Retina (tissue), 1 donor: ENCODE measurements around the gene STK17A.
A peak's percentile ranks its signal among the peaks of the same experiment; 100 is the strongest.
"Not testable (repeated sequence)": the region's sequence is repeated elsewhere in the genome, so short reads cannot be mapped to it uniquely, and the experiment has no call there.

ENCODE experiments used
- DNase-seq: peaks from one replicate; pipeline ENCODE4 v3.0.0-alpha.2; 2016

The STK17A gene

DNA sequence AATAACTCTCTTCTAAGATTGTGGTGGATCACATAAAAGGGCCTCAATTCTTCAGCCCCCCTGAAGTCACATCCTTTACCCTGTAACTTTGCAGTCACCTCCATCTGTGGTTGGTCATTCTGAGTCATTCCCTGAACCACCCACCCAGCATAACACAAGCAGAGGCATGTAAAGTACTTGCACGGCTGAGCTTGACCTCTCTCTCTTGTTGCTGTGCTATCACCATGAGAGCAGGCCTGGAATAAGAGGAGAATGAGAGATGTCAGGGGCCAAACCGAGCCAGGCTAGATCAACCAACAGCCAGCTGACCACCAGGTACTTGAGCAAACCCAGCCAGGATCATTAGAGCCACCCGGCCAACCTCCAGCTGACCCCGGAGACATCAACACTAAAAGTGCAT is 13.5 kb upstream of the STK17A start:
- DNase-seq: no peak

DNA sequence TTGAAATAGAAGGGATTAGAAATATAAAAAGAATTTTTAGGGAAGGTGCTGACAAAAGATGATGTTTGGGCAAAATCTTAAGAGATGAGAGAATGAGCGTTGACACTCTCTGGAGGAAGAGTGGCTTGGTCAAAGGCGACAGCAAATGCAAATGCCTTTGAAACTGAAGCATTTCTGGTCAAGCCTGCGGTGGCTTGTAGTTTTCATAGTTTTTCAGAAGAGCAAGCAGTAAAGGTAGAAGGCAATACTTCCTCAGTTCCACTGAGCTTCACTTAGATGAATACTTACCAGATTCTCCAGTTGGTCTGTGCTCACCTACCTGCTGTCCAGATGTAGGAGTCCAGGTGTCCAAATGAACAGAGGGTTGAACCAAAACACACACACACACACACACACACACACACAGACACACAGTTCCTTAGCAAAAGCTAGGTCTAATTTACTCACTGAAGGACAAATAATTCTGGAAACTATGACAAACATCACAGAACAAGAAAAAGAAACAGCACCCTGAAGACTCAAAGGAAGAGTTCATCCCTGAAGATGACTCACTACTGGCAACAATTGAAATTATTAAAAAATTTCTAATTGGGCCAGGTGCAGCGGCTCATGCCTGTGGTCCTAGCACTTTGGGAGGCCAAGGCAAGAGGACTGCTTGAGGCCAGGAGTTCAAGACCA is 12.1 kb upstream of the STK17A start:
- DNase-seq: no peak

DNA sequence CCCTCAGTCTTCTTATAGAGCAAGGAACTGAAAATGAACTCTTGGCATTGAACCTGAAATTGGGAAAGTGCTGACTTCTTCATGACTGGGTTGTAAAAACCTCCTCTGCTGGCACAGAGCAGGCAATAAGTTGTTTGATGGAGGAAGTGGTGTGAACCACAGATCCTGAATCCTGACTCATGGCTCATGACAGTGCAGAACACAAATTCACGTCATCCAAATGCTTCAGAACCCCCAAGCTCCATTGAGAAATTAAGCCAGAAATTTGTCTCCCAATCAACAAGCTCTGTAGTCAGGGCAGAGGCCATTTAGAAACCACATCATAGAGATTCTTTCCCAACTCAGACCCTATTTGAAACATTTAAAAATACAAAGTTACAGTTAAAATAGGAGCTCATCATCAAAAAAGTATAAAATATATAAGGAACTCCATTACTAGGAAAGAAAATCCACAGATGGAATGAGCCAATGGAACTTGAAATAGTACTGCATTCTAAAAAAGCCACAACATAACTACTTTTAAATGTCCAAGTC is 10.3 kb upstream of the STK17A start:
- no peak for DNase-seq

DNA sequence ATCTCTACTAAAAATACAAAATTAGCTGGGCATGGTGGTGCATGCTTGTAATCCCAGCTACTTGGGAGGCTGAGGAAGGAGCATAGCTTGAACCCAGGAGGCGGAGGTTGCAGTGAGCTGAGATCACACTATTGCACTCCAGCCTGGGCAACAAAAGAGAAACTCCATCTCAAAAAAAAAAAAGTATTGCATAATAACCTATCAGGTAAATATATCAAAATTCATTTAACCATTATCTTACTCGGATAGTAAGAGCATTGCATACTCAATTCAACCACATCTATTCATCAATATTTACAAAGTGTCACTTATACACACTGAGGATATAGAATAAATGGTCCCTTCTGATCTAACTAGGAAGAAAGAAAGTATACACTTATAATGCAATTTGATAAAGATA is 9.1 kb upstream of the STK17A start:
- not testable (repeated sequence) for DNase-seq

DNA sequence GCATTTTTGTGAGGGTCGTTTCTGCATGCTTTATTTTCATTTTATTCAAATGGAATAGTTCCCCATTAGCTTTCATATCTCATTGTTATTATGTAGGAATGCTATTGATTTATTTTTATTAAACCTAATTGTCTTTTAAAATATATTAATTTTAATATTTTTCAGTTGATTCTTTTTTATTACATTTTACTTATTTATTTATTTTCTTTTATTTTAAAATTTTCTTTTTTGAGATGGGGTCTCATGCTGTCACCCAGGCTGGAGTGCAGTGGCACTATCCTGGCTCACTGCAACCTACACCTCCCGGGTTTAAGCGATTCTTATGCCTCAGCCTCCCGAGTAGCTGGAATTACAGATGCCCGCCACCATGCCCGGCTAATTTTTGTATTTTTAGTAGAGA is 7.4 kb upstream of the STK17A start:
- no peak for DNase-seq

DNA sequence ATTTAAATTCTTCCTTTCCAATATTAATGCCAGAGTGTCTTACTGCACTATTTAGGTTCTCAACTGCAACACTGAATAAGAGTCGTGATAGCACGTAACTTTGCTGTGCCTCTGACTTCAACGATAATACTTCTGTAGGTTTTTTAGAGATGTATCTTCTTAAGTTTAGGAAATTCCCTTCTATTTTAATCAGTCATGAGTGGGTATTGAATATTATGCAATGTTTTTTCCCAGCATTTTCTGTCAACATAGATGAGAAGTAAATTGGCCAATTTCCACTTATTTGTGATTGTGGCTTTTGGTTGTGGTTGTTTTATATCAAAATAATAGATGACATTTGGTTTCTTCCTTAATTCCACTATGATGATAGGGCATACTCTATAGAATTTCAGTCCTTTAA is 6.7 kb upstream of the STK17A start:
- no peak for DNase-seq

DNA sequence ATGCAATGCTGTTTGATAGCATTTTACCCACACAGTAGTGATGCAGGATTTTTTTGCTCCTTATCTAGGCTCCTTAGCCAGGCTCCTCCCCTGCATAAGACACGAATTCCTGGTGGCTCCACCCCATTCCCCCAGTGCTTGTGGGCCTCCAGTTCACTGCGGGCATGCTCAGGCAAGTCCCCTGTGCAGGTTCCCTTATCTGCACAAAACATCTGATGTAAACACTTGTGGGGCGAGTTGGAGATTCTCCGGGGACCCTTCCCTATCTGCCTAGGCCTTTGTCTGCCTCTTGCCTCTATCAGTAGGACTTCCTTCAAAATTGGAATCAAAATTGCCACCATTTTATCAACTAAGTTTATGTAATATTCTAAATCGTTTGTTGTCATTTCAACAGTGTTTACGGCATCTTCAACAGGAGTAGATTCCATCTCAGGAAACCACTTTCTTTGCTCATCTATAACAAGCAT is 5.4 kb upstream of the STK17A start:
- no peak for DNase-seq

DNA sequence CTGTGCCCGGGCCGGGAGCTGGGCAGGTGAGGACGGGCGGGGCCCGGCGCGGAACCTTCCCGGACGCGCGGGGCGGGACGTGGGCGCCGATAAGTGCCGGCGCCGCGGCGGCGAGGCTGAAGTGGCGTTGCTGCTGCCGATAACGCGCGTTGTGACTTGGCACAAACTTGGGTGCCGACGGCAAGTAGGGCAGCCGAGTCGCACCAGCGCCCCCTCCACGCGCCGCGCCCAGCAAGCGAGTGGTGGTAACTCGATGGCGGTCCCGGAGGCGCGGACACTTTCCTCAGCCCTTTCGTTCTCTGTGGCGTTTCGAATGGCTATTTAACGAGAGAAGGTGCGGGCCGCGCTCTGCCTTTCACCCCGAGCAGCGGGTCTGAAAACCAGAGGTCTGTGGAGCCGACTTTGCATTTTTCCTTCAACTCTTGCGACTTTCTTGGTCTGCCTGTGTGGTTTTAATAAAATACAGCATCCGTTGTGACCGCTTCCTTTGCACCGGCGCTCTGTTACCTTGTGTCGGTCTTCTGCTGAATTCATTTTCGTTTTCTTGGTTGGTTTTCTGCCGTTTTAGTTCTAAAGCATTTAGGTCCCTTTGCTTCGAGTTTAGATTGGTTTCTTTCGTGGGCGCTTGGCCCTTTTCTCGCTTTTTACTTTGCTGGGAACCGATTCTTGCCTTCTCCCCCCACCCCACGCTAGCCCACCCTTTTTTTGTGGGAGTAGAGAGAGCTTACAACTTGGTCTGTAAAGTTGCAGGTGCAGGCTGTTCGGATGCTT is 701 bp downstream of the STK17A start:
- peak; percentile 87 for DNase-seq

DNA sequence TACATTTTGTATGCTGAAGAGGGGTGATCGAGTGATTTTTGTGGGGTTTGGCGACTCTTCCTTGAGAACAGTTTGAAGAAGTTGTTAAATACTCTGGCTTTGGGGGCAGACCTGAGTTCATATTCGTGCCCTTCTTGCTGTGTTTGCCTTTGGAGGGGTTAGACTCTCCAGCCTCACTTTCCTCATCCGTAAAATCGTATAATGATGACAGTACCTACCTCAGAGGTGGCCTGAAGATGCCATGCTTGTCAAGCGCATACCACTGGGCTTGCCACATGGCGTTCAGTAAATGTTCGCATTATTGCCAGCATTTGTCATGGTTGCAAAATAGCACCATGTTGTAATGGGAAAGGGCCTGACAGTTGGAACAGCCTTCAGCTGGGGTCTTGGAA is 1.3 kb downstream of the STK17A start:
- peak; percentile 40 for DNase-seq

DNA sequence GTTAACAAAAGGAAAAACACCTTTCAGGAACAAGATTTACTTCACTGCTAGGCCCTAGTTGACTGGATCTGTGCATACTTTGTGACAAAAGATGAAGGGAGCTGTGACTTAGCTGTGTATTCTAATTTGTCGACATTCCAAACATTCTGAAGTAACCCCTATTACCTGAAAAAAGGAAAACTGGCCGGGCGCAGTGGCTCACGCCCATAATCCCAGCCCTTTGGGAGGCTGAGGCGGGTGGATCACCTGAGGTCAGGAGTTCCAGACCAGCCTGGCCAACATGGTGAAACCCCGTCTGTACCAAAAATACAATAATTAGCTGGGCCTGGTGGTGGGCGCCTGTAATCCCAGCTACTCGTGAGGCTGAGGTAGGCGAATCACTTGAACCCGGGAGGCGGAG is 1.8 kb downstream of the STK17A start:
- DNase-seq: not testable (repeated sequence)

DNA sequence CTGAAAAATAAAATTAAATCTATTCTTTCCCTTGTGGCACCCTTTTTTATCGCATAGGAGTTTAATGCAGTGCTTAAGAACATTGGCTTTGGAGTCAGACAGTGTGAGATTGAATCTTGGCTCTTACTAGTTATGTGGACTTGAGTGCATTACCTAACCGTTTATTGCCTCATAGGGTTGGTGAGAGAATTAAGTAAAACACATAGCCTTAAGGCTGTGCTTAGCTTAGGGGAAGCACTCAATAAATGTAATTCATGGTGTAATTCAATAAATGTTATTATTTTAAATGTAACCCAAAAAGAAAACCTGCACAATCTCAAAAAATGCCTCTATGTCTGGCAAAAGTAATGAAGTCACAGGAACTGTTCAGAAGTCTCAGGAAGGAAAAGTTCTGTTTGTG is 2.7 kb downstream of the STK17A start:
- no peak for DNase-seq

DNA sequence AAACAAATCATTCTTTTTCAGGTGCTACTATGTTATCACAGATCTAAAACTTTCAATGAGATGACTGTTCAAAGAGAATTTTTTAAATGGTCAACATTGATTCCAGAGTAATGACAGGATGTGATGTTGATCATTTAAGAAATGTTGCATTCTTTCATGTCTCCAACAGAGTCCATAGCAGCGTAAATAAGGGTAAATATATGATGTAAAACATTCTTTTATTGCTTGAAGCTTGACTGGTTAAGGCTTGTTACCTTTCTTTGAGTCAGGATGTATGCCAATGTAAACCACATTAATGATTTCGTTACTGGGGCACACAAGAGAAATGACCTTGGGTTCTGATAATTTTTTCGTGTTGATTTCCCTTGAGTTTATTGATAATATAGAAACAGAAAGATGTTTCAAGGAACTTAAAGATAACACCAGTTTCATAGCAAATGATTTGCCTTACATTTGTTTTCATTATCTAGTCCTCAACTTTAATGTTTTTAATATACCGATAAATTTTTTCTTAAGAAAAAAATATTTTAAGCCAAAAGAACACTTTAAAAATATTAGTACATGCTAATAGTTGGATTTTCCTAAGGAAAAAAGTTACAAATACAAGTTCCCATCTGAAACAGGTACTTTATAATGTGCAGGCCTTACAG is 3.5 kb downstream of the STK17A start:
- DNase-seq: no peak

DNA sequence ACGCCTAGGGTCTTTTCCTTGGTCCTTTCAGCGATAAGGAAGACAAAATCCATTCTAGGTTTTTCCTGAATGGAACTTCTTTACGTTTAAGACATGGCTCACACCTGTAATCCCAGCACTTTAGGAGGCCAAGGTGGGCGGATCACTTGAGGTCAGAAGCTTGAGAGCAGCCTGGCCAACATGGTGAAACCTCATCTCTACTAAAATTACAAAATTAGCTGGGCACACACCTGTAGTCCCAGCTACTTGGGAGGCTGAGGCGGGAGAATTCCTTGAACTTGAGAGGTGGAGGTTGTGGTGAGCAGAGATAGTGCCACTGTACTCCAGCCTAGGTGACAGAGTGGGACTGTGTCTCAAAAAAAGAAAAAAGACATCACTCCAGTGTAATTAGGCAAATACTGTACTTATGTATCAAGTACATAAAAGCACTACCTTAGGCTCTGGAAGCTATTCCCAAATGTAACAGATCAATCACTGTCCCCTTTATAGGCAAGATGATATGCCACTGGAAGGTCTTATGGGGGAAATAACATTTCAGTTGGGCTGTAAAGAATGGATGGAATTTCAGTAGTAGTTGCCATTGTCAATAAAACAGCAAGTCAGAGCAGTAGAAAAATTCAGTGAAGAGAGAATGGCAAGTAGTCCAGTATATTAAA is 5.7 kb downstream of the STK17A start:
- DNase-seq: no peak

DNA sequence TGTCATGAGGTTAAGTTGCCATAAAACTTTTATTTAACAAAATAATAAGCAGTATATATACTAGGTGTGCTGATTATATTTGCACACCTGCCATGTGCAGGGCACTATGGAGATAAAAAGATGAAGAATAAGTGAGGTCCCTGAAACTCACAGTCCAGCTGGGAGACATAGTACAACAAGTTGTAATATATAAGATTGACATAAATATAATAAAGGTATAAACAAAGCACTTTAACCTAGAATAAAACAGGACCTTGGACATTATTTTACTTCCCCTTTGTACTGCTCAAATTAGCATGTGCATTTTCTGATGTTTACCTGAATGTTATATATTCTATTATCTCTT is 6.2 kb downstream of the STK17A start:
- DNase-seq: no peak

DNA sequence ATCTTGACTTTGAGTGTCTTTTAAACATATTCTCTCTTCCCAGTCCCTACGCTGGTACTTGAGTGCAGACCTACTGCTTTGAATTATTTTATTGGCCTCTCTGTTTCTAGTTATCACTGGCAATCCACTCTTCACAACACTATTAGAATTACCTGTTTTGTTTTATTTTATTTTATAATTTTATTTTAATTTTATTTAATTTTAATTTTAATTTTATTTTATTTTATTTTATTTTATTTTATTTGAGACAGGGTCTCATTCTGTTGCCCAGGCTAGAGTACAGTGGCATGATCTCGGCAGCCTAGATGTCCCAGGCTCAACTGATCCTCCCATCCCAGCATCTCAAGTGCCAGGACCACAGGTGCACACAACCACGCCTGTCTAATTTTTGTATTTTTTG is 6.8 kb downstream of the STK17A start:
- no peak for DNase-seq

DNA sequence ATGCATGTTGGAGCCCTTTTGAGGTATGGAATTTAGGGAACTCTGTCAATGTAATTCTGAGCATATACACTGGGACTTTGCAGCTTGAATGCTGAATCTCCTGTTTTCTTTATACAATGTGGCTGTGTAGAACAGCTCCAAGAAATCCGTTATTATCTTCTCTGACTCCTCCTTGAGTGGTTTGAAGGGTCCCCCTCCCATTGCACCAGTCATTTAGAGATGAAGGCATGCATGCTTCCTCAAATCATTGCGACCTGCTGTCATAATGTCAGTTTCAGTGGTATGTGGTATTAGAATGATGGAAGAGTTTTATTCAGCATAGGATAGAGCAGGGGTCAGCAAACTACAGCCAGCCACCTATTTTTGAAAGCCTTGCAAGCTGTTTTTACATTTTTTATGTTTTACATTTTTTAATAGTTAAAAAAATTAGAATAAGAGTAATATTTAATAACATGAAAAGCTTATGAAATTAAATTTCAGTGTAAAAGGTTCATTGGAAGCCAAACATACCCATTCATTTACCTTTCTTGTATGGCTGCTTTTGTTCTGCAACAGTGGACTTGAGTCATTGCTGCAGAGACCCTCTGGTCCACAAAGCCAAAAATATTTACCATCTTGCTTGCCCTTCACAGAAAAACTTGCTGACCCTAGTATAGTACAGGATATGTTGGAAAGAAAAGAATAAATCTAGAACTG is 8.1 kb downstream of the STK17A start:
- DNase-seq: no peak

DNA sequence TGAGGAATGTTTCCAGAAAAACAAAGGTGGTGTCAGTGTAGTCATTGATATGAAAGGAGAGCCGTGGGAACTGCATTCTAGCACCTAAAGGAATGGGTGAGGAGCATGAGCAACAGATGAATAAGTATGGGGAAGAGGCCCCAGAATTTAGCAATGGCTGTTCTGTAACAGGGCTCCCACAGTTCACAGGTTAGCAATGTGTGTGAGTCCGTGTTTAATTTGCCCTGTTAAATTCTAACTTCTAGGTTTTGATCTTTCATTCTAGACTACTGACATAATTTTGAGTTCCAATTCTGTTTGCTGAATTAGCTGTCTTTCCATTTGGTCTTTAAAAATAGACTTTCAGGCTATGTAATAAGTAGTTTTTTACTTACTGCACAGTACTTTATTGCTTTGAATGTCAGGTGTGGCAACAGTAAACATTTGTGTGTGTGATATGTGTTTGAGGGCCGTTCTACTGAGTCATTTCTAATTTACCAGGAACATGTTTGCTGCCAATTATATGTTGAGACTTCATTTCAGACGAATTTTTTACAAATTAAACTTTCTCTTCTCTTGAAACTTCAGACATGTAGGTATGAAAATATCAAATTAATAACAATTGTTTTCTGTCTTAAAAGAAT is 8.8 kb downstream of the STK17A start:
- no peak for DNase-seq

DNA sequence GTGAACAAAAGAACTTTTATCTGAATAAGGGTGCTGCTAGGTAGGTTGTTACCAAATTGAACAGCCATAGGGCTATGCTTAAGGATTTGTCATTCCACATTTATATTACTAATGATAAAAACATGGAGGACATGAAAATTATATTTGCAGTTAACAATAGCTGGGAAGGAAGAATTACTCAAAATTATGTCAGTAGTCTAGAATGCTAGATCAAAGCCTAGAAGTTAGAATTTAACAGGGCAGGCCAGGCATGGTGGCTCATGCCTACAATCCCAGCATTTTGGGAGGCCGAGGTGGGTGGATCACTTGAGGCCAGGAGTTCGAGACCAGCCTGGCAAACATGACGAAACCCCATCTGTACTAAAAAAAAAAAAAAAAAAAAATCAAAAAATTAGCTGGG is 9.4 kb downstream of the STK17A start:
- no peak for DNase-seq

DNA sequence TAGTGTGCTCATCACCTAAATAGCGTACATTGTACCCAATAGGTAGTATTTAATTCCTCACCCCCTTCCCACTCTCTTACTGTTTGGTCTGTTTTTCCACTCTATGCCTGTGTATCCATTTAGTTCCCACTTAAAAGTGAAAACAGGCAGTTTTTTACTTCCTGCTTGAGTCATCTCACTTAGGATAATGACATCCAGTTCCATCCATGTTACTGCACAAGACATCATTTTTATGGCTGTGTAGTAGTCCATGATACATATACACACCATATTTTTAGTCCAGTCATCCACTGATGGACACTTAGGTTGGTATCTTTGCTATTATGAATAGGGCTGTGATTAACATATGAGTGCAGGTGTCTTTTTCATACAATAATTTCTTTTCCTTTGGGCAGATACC is 10.1 kb downstream of the STK17A start:
- no peak for DNase-seq

DNA sequence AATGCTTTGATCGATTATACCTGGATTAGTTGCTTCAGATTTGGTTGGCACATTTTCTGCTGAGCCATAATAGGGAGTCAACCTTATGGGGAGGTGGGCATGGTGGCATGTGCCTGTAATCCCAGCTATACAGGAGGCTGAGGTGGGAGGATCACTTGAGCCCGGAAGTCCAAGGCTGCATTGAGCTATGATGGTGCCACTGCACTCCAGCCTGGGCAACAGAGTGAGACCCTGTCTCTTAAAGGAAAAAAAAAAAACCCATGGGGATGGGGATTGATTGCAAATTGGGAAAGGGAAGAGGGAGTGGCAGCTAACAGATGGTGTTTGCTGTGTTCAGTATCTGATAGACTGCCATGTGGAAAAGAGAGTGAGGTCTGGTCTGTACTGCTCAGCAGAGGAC is 11.1 kb downstream of the STK17A start:
- no peak for DNase-seq

DNA sequence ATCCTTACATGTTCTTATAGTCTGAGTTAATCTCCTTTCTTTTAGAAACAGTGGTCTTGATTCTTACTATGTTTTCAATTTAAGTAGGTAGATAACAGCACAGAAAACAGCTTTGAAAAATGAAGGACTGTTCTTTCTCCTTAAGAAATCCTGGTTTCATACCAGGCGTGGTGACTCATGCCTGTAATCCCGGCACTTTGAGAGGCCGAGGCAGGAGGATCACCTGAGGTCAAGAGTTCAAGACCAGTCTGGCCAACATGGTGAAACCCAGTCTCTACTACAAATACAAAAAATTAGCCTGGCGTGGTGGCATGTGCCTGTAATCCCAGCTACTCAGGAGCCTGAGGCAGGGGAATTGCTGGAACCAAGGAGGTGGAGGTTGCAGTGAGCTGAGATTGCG is 13.5 kb downstream of the STK17A start:
- not testable (repeated sequence) for DNase-seq

DNA sequence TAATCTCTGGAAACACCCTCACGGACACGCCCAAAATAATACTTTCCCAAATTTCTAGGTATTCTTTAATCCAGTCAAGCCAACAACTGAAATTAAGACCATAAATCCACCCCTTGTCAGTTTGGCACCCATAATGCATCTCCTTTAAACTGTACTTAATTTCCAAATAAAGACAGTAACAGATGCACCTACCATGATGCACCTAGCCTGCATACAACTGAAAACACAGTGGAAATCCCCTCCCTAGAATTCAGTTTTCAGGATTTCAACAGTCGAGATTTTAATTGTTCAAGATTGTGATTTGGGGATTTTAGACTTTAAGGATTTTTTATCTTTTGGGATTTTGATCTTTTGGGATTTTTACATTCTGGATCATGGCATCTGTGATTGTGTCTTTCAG is 17.1 kb downstream of the STK17A start:
- no peak for DNase-seq
